Sigmoid colon (tissue), 4 donors: ENCODE measurements around the gene ALKBH7.
"Not testable (repeated sequence)": the region's sequence is repeated elsewhere in the genome, so short reads cannot be mapped to it uniquely, and the experiment has no call there.

Source experiments
- CTCF ChIP-seq, 4 experiments: fragments of 450-650 bp in 3 of 4; fragments of 200-600 bp in 1 of 4; IDR thresholded peaks; one replicate each; pipeline ENCODE4 v1.5.1; 2016 to 2019; ENCODE audit warnings: antibody characterized with exemption in 4 of 4, mild to moderate bottlenecking in 3 of 4, moderate library complexity in 2 of 4
- EP300 ChIP-seq, 4 donors: sonication (generic); formaldehyde crosslinking; IDR thresholded peaks; one replicate each; pipeline ENCODE4 v1.6.1; 2017; ENCODE audit warnings: antibody characterized with exemption in 4 of 4

- TF ChIP-seq EP300, CTCF (IDR thresholded peaks at IDR 0.05): not testable (repeated sequence)
Measured at GRCh38 chr19:6360445-6360844, 12.1 kb upstream of the ALKBH7 start.
